Measurements from ENCODE around the gene CYTL1. TPM values are rescaled to one million over a fixed set of nuclear protein-coding genes. Genes with fewer than 3 reads are reported as not detected.

Gene CYTL1
- total and polyA plus RNA-seq, 2 of the 4 experiments (the other 2 are of a cell fraction), result 1.3 to 7.4 TPM

- H3K27me3 ChIP-seq (ENCODE audit: control insufficient read depth, insufficient read depth, low read length), result peaks cover 22% of the 10 kb centered on the region
- DNase-seq (peak; percentile 12), ATAC-seq (ENCODE audit: low read depth) (no peak)
- no peak overlapping the region for H4K91ac ChIP-seq (ENCODE audit: insufficient read depth, low read depth, low read length)
- ChIA-PET POLR2A (ENCODE audit: unreplicated experiment) (no interaction called here), CTCF (interaction anchor here (0.7 to 1.1 kb wide), 3 partner anchors 13 to 329 kb away, joined by 3 to 4 read pairs (median 3); no protein-coding TSS in a partner anchor)
- no peaks in the 10 kb centered on the region for H4K20me1 ChIP-seq (ENCODE audit: insufficient read depth, low read length)
- H2BK20ac ChIP-seq (ENCODE audit: low read depth, low read length), result no peak overlapping the region
- dilution Hi-C loops (cut with HindIII; ENCODE audit: low sequenced_read_pairs, unreplicated experiment) (no loop called here), in situ Hi-C loops (cut with MboI; ENCODE audit: low sequenced_read_pairs) (no loop called here), intact Hi-C loops (cut with micrococcal nuclease) (no loop called here)
- no peak overlapping the region for H3K4ac ChIP-seq (ENCODE audit: low read depth, low read length)
- no peak overlapping the region for H4K5ac ChIP-seq (ENCODE audit: low read depth, low read length)
- no peak overlapping the region for H3K27ac ChIP-seq (ENCODE audit: insufficient read depth, low read length)
- peaks cover 5% of the 10 kb centered on the region; the same call in 1 of the 2 replicates for H3K9me3 ChIP-seq (ENCODE audit: control insufficient read depth, insufficient read depth, low read length)
- no peaks in the 10 kb centered on the region for H3K36me3 ChIP-seq (ENCODE audit: control insufficient read depth, insufficient read depth, low read length)
- H2AK5ac ChIP-seq (ENCODE audit: low read depth, low read length), result no peak overlapping the region
- H2AK9ac ChIP-seq (replicated peaks; ENCODE audit: low read depth, low read length, poor library complexity), result no peak overlapping the region
- no peak overlapping the region for H2BK5ac ChIP-seq (ENCODE audit: low read depth, low read length, poor library complexity, severe bottlenecking)
- TF ChIP-seq SMC3 (IDR thresholded peaks at IDR 0.05; ENCODE audit: low read depth, low read length) (no peak), CTCF (conservative IDR thresholded peaks at IDR 0.05; ENCODE audit: low read depth, low read length) (0 out of 2 replicates have a peak, but pooled peaks have one; percentile 19)
- H3K9me1 ChIP-seq (ENCODE audit: insufficient read depth, low read length), result no peaks in the 10 kb centered on the region
- no peak overlapping the region for H2BK120ac ChIP-seq (ENCODE audit: low read depth, low read length)
- H3K56ac ChIP-seq (ENCODE audit: extremely low read depth, insufficient read depth, low read length), result no peak overlapping the region
- WGBS, 2 experiments (ENCODE audit: extremely low coverage in 2 of 2, insufficient read length in 1 of 2), result no CpG with 5 or more reads among the region's 2 CpGs
- H3K4me2 ChIP-seq (ENCODE audit: low read depth, low read length), result no peak overlapping the region; the same call in 1 of the 2 replicates
- H2BK15ac ChIP-seq (ENCODE audit: low read depth, low read length), result no peak overlapping the region
- H3K18ac ChIP-seq (ENCODE audit: low read depth, low read length), result no peak overlapping the region
- no peak overlapping the region for H3K4me3 ChIP-seq (ENCODE audit: insufficient read depth, low read depth, low read length)
- BruUV-seq (replicated peaks), result no TSS peak
- H3K4me1 ChIP-seq (ENCODE audit: control insufficient read depth, insufficient read depth, low read length), result peaks cover 2% of the 10 kb centered on the region; the same call in 1 of the 2 replicates
- H3K9ac ChIP-seq (ENCODE audit: low read depth, low read length), result no peak overlapping the region
- H2AFZ ChIP-seq (replicated peaks; ENCODE audit: low read length, poor library complexity), result no peak overlapping the region
- no peak overlapping the region for H3K23ac ChIP-seq (ENCODE audit: low read depth, low read length)
- H3K79me1 ChIP-seq (ENCODE audit: low read depth in 1 of 2, low read length in 2 of 2), result no peaks in the 10 kb centered on the region
- H3K14ac ChIP-seq (replicated peaks; ENCODE audit: low read depth, low read length), result no peak overlapping the region
- H4K8ac ChIP-seq (ENCODE audit: low read depth in 2 of 2, low read length in 2 of 2), result no peak overlapping the region
These were observed 1.2 kb downstream of the CYTL1 start for GRCh38 chr4:5018096-5018495.
